GM08714 (cell line): ENCODE results near the gene FMN2.

Experiments
- H3K4me3 ChIP-seq: fragments of 200-500 bp; sonication (Bioruptor generic); 2 replicates; pipeline ENCODE4 v1.5.1; 2014; ENCODE audit warnings: mild to moderate bottlenecking, low read length, inconsistent platforms
- ZNF274 ChIP-seq: IDR thresholded peaks from 2 replicates; pipeline ENCODE4 v1.6.1; 2012; ENCODE audit warnings: mild to moderate bottlenecking, low read depth, low read length

FMN2 gene

GRCh38 chr1:240230816-240231215, 139.1 kb downstream of the FMN2 start:
- H3K4me3 ChIP-seq: no peak overlapping the region
- no peak for TF ChIP-seq ZNF274

DNA sequence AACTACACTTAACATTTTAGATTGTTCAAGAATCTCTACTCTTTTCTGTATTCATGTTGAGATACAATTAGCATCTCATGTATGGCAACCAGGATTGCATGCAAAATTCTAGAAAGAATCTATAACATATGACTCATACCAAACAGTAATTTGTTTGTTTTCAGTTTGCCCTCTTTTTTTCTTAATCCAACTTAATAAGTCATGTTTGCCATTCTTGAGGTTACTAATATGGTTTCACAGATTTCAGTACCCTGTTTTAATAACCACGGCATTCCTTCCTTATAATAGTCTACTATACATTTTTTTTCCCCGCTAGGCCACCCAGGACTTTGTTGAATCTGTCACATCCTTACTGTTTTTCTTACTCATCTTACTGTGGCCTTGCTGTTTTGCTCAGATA, 140.8 kb downstream of the FMN2 start:
- TF ChIP-seq ZNF274: no peak
- H3K4me3 ChIP-seq: no peak overlapping the region

GRCh38 chr1:240234485-240235210, 143.0 kb downstream of the FMN2 start:
- no peak for TF ChIP-seq ZNF274
- no peak overlapping the region for H3K4me3 ChIP-seq

GRCh38 chr1:240235521-240236288, 144.0 kb downstream of the FMN2 start:
- no peak for TF ChIP-seq ZNF274
- H3K4me3 ChIP-seq: no peak overlapping the region

GRCh38 chr1:240237305-240237721, 145.6 kb downstream of the FMN2 start:
- H3K4me3 ChIP-seq: no peak overlapping the region
- no peak for TF ChIP-seq ZNF274

DNA sequence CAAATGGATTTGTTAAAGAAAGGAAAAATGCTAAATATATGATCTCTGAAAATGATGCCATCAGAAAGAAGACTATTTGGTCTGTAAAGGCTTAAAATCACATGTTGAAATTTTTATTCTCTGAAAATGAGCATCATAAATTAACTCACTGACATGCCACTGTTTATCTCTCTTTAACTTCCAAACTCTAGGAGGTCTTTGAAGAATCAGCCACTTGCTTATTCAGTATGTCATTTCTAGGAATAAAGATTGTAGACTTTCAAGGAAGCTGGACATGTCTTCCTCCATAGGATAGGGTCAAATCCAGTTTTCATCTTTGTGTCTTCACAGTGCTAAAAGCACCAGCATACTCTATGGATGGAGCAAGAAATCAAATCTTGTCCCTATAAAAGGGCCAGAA, 147.6 kb downstream of the FMN2 start:
- no peak for TF ChIP-seq ZNF274
- H3K4me3 ChIP-seq: no peak overlapping the region

- TF ChIP-seq ZNF274: no peak
- H3K4me3 ChIP-seq: no peak overlapping the region
Observed at GRCh38 chr1:240241278-240241677, 149.6 kb downstream of the FMN2 start.

DNA sequence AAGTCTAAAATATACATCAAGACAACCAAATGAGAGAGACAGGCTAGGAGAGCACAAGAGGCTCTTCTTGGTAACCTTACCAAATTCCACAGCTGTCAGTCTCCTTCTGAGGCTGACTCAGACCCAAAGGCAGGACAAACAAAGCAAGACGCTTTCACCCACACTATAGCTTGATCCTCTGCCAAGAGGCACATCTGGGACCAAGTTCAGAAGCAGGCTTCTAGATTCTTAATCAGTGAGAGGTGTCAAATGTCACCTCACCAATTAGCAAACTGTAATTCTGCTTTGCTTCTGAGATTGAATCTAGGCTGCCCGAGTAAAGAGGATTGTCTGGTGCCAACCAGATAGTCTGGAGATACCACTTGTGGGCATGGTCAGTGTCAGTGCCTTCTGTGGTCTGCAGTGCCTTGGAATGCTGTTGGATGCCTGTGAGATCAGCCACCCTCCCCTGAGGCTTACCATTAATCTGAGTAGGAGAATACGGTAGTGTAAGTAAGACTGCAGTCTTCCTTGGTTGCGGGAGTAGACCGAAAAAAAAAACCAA, 151.0 kb downstream of the FMN2 start:
- no peak for TF ChIP-seq ZNF274
- H3K4me3 ChIP-seq: no peak overlapping the region

DNA sequence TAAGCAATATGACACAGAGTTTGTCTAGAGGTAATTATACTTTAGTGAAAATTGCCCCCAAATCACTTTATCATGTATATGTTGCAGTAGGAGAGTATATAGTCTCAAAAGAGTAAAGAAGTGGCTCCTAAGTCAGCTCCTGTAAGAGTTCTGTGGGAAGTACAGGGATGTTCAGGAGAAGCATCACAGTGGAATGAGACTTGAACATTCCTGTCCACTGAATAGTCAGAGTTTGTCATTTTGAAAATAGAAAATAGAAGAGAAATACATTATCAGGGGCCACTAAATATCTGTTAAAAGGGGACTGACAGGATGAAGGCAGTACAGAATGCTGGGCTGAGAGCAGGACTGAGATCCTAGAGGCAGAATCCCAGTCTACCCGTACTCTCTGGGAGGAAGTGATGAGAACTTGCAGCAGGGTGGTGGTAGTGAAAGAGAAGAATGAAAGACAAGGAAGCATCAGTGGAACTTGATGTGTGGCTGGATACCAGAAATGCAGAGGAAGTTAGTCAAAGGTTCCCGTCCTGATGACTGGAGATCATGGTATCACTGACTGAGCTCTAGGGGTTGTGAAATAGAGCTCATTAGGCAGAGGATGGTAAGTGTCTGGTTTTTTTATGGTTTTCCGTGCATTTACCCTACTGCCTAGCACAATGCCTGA, 153.4 kb downstream of the FMN2 start:
- TF ChIP-seq ZNF274: no peak
- no peak overlapping the region for H3K4me3 ChIP-seq

DNA sequence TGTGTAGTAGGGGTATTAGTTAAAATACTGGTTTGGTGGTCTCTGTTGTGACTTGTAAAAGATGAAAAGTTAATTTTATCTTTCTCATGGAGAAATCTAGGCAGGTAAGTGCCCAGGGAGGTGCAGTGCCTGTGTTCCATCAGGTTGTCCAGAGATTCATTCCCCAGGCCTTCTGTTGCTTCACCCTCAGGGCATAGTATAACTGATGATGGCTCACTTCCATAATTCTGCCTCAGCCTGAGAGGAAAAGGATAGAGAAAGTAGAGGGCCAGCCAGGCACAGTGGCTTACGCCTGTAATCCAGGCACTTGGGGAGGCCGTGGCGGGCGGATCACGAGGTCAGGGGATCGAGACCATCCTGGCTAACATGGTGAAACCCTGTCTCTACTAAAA, 153.9 kb downstream of the FMN2 start:
- no peak overlapping the region for H3K4me3 ChIP-seq
- TF ChIP-seq ZNF274: no peak

GRCh38 chr1:240247899-240248298, 156.2 kb downstream of the FMN2 start:
- TF ChIP-seq ZNF274: no peak
- H3K4me3 ChIP-seq: no peak overlapping the region

DNA sequence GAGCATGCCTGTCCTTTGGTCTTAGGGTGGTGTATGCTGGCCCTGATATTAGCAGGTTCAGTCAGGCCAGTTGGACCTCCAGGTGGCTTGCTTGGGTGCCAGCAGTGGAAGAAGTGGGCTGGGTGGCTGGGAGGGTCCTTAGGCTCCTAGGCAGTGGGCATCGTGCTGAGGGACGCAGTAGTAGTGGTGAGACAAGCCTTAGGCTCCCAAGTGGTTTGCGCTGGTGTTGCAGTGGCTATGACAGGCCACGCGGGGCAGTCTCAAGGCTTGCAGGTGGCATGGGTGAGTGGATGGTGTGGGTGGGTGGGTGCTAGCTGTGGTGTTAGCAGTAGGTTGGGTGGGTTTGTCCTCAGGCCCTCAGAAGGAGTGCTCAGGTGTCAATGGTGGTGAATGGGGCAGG, 162.3 kb downstream of the FMN2 start:
- no peak for TF ChIP-seq ZNF274
- no peak overlapping the region for H3K4me3 ChIP-seq

DNA sequence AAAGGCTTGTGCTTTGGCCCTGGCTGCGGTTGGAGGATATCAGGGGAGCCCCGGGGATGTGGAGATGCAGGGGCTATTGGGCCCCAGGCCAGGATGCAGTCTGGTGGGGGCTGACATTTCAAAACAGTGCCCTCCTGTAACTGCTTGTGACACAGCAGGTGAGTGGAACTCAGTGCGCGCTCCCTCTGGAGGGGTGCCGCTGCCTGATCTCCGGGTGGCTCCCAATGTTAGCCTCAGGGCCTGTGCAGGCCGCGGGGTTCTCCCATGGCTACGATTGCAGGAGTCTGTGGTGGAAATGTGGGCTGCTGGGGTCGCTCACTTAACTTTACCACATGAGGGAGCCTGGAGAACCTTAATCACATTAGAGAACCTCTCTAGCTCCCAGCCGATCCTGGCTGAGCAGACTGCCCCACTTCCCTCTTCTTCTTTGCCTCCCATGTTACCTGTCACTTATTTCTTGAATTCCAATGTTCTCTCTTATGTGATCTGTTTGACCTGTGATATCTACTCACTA, 163.2 kb downstream of the FMN2 start:
- H3K4me3 ChIP-seq: no peak overlapping the region
- no peak for TF ChIP-seq ZNF274

GRCh38 chr1:240255922-240256321, 164.2 kb downstream of the FMN2 start:
- no peak for TF ChIP-seq ZNF274
- H3K4me3 ChIP-seq: no peak overlapping the region

- H3K4me3 ChIP-seq: no peak overlapping the region
- no peak for TF ChIP-seq ZNF274
Observed at GRCh38 chr1:240256836-240257503, 165.3 kb downstream of the FMN2 start.
